ENCODE data around the gene ISL2. TPM values are rescaled to one million over a fixed set of nuclear protein-coding genes. Genes with fewer than 3 reads are reported as not detected.

ISL2 gene
- total RNA-seq, 4 donors from 2014 or later: 0.67 to 11.6 TPM; not detected in 2

DNA sequence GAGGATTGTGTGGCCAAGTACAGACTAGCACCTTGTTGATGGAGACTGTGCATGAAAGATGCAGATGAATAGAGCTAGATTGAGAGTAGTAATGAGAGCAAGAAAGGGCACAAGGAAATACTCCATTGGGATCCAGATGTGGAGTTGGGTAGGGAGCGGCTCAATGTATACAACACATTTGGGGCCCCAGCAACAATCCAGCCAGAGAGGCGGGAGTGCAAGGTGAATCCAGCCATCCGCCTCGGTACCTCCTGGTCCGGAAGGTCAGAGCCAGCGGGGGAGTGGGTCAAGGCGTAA is 9.0 kb downstream of the ISL2 start:
- no peak for TF ChIP-seq POLR2A (IDR thresholded peaks at IDR 0.05)
- TF ChIP-seq, protein P1, sequence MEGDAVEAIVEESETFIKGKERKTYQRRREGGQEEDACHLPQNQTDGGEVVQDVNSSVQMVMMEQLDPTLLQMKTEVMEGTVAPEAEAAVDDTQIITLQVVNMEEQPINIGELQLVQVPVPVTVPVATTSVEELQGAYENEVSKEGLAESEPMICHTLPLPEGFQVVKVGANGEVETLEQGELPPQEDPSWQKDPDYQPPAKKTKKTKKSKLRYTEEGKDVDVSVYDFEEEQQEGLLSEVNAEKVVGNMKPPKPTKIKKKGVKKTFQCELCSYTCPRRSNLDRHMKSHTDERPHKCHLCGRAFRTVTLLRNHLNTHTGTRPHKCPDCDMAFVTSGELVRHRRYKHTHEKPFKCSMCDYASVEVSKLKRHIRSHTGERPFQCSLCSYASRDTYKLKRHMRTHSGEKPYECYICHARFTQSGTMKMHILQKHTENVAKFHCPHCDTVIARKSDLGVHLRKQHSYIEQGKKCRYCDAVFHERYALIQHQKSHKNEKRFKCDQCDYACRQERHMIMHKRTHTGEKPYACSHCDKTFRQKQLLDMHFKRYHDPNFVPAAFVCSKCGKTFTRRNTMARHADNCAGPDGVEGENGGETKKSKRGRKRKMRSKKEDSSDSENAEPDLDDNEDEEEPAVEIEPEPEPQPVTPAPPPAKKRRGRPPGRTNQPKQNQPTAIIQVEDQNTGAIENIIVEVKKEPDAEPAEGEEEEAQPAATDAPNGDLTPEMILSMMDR (IDR thresholded peaks at IDR 0.05): no peak
- H3K36me3 ChIP-seq: no peaks in the 10 kb centered on the region
- no peak for DNase-seq
- peak overlapping the region in 2 of 4 donors; percentile 57 for H3K4me3 ChIP-seq
- H3K27ac ChIP-seq: peak overlapping the region in 1 of 4 donors; percentile 63
- H3K4me1 ChIP-seq: peaks cover 4 to 47% (median 34%) of the 10 kb centered on the region in 4 donors
- H3K27me3 ChIP-seq: peaks cover 0 to 55% of the 10 kb centered on the region in 2 donors
- peaks cover 0 to 9% (median 0%) of the 10 kb centered on the region in 4 donors for H3K9me3 ChIP-seq

- Histone ChIP-seq H3K4me3 (peak overlapping the region; percentile 26 to 57 (median 51)), H3K9me3 (peaks cover 0 to 9% (median 0%) of the 10 kb centered on the region in 4 donors), H3K27ac (peak overlapping the region; percentile 9 to 63 (median 27)), H3K4me1 (peaks cover 2 to 42% (median 29%) of the 10 kb centered on the region in 4 donors), H3K36me3 (no peaks in the 10 kb centered on the region), H3K27me3 (peaks cover 0 to 49% of the 10 kb centered on the region in 2 donors)
- DNase-seq: peak in 2 of 3 donors; percentile 71 to 78
- TF ChIP-seq, protein P1 (IDR thresholded peaks at IDR 0.05): no peak
- TF ChIP-seq POLR2A (IDR thresholded peaks at IDR 0.05): no peak
Measured at GRCh38 chr15:76345880-76346668, 9.5 kb downstream of the ISL2 start.

DNA sequence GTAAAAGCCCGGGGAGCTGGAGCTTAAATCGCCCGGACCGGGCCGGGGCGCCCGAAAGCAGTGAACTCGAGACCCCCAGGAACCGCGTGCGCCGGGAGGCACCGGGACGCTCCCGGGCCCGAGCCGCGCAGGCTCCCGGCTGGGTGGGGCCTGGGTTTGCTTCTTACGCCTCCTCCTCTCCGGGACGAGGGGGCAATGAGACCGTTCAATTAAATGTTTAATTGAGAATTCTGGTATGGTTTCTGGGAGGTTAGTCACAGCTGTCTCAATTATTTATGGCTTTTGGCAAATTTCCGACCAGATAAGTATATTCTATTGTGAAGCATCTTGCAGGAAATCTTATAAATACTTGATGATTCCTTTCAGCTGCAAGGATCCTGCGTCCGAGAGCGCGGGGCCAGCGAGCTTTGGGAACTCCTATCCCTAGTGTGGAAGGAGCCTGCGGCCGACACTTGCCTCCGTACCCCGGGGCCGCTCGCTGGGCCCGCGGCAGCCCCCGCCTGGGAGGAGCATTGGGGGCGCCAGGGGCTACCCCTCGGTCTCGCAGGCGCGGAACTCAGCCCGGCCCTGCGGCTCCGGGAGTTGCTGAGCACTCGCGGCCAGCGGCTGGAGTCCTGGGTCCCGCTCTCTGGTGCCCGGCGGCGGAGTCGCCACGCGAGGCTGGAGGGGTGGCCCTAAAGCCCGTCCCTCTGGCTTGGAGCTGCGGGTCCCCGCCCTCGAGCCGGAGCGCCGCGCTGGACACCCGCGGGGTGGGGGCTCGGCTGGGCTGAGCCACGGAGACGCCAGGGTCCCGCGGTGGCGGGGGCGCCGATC is 10.3 kb downstream of the ISL2 start:
- H3K4me1 ChIP-seq: peaks cover 0 to 34% (median 24%) of the 10 kb centered on the region in 4 donors
- peaks cover 0 to 9% (median 0%) of the 10 kb centered on the region in 4 donors for H3K9me3 ChIP-seq
- DNase-seq: no peak
- no peaks in the 10 kb centered on the region for H3K36me3 ChIP-seq
- H3K4me3 ChIP-seq: peak overlapping the region; percentile 26 to 57 (median 51)
- peaks cover 0 to 41% of the 10 kb centered on the region in 2 donors for H3K27me3 ChIP-seq
- TF ChIP-seq, protein P1 (IDR thresholded peaks at IDR 0.05): no peak
- peak overlapping the region; percentile 9 to 63 (median 36) for H3K27ac ChIP-seq

GRCh38 chr15:76347482-76348055 is 11.0 kb downstream of the ISL2 start:
- H3K27me3 ChIP-seq: peaks cover 0 to 34% of the 10 kb centered on the region in 2 donors
- H3K4me3 ChIP-seq: peak overlapping the region; percentile 26 to 57 (median 51)

More at GRCh38 chr15:76347482-76348055, 11.0 kb downstream of the ISL2 start:
- H3K4me1 ChIP-seq: peaks cover 0 to 27% (median 17%) of the 10 kb centered on the region in 4 donors
- peak overlapping the region in 3 of 4 donors; percentile 14 to 37 (median 35) for H3K27ac ChIP-seq
- peaks cover 0 to 6% (median 0%) of the 10 kb centered on the region in 4 donors for H3K9me3 ChIP-seq
- TF ChIP-seq, protein P1 (IDR thresholded peaks at IDR 0.05): no peak
- no peak for TF ChIP-seq POLR2A (IDR thresholded peaks at IDR 0.05)
- no peaks in the 10 kb centered on the region for H3K36me3 ChIP-seq
- no peak for DNase-seq

Measured in Peyer's patch (tissue), 4 donors.